ENCODE data around the gene CERK.

Gene CERK

DNA sequence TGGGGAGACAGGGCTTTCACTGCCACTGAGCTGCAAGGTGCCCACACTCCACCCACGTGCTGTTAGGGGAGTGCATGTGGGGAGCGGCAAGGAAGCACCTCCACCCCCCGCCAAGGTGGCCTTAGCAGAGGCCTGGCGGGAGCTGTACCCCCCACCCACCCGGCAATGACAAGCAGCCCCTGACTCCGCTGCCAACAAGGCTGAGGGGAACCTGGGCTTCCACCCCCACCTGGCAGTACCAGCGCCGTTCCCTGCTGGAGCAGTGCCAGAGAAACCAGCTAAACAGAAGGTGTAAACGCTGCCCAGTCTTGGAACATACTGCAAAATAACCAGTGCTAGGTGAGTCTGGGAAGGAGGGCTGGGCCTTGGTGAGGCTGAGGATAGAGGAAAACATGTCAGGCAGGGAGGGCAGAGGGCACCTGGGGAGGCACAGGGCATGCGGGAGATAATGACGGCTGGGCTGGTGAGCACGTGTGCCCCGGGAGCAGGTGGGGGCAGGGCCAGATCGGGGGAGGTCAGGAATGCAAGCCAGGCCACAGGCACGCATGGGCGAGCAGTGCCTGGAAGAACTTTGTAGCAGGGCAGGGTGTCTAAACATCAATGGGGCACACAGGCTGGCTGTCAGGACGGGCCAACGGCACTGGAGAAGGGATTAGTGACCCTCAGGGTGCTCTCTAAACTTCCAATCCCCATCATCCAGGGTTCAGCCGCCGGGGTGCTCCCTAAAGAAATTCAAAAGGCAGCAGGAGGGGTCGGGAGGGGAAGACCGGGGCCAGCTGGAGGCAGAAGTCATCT is 6.6 kb downstream of the CERK start:
- no peak for DNase-seq (ENCODE audit: low read depth in 2 of 2)

DNA sequence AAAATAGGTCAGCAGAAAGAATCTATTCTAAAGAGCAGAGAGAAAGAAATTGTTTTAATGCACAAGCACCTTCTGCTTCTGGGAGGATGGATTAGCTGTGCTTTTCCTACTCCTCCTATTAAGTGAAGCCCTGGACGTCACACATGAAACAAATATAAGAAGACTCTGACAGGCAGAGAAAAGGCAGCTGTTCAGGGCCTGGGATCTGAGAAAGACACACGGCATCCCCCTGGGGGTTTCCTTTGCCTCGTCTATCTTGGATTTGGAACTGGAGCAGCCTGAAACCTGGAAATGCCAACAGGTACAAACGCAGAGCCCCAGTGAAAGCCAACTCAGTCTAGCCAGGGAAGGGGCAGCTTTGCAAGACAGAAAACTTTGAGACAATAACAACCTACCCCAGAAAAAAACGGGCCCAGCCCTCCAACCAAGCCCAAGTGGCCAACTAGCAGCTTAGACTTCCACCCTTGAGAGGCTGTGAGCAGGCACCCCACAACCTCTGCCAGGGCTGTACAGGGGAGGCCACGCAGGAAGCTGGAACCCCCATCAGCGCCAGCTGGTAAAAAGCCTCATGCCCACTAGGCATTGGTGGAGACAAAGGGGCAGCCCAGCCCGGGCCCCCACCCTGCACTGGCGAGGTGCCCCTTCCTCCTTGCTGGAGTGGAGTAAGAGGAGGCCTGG is 7.3 kb downstream of the CERK start:
- DNase-seq (ENCODE audit: low read depth in 2 of 2): no peak

DNA sequence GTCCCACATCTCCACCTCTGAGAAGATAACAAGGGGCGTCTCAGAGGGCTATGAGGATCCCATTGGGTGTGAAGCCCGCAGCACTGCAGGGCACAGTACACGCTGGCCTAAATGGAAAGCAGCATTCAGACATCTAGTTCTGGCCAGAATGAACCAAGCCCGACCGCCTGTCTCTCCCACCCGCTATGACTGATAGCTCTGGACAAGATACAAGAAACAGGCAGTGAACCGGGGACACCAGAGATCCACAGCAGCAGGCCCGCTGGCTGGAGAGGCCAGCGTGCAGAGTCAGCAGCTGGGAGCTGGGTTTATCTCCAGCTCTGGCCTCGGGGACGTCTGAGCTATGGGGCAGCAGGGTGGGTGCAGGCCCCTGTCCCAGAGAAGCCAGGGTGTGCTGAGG is 9.6 kb downstream of the CERK start:
- no peak for DNase-seq (ENCODE audit: low read depth in 2 of 2)

GRCh38 chr22:46727813-46728364 is 10.2 kb downstream of the CERK start:
- no peak for DNase-seq (ENCODE audit: low read depth in 2 of 2)

- no peak for DNase-seq (ENCODE audit: low read depth in 2 of 2)
These were observed 11.1 kb downstream of the CERK start for GRCh38 chr22:46726986-46727317.

DNA sequence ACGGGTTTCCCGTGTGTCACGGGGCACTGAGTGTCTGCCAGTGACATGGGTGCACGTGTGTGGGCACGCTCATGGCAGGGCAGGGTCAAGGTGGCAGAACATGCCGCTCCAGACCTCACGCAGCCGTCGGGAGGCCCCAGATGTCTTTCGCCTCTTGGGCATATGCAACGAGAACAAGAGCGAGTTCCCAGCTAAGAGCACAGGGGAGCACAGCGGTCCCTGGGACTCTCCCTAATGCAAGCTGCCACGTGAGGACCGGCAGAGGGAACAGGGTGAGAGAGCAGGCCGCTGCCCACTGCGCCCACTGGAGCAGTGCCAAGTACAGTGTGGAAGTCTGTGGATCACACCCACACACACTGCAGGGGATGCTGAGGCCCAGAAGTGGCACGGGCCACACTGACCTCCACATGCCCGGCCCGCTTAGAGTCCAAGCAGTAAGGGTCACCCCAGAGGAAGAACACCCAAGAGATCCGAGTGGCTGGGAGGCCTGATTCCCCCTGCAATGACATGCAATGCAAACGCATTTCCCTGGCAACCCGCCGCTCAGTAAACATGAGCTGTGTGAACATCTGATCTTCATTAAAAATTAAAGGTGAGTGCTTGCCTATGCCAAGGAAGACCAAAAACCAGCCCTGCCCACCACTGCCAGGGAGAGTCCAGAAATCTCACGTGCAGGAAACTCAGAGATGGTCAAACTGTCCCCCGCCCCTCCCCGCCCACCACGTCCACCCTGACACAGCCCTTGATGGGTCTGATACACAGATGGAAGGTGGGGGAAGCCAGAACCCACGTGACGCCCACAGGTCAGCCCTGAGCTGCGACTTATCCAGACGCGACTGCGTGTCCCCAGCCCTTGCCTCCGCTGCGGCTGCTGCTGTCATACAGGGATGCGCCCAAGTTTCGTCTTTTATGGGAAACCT is 11.7 kb downstream of the CERK start:
- no peak for DNase-seq (ENCODE audit: low read depth in 2 of 2)

DNA sequence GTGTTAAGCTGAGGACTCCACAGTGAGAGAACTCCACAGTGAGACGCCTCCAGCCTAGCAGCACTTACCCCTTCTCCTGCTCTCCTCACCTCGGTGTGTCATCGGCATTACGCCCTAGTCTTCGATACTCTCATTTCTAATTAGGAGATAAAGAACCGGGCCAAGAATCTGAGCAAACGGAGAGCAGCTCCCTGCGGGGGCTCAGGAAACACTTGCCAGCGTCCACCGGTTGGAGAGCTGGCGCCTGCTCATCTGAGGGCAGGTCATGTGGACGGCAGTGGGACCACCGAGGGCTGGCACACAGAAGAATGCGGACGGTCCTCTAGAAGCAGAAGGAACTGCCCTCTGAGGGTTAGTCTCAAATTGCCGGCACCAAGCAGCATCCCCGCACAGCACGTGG is 13.0 kb downstream of the CERK start:
- DNase-seq (ENCODE audit: low read depth in 2 of 2): no peak

- no peak for DNase-seq (ENCODE audit: low read depth in 2 of 2)
These were observed 14.2 kb downstream of the CERK start for GRCh38 chr22:46723882-46724281.

DNA sequence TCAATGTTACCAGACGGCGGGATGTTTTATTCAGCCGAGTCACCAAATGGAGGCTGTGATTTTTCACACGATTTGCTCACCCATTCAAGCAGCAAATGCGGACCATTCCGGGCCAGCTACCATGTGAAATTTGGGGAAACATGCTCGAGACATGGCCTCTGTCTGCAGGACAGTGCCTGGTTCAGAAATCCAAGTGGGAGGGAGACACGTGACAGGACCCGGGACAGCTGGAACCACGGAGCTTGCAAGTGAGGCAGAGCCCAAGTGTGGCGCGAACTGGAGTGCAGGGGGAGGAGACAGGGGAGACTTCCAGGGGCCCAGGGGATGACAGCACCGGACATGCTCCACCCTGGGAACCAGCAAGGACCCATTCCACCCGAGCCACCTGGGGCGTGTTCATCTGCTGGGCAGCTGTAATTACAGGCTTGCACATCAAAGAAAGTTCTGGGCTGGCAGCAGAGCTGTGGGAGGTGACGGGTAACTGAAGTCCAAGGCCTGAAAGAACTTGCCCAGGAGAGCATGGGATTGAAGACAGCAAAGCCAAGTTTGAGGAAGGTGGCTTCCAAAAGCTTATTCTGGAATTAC is 16.5 kb downstream of the CERK start:
- no peak for DNase-seq (ENCODE audit: low read depth in 2 of 2)

GRCh38 chr22:46719921-46720320 is 18.1 kb downstream of the CERK start:
- DNase-seq (ENCODE audit: low read depth in 2 of 2): no peak

DNA sequence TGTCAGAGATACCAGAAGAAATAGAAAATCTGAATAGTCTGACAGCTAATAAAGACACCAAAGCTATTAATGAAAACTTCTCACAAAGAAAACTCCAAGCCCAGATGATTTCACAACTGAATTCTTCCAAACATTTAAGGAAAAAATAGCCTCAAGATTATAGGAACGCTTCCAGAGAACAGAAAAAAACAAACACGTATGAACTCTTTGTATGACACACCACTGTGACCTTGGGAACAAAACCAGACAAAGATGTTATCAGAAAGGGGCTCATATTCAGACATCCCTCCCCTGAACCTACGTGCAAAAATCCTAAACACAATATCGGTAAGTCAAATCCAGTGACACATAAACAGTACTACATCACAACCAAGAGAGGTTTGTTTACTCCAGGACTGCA is 23.5 kb downstream of the CERK start:
- DNase-seq (ENCODE audit: low read depth in 2 of 2): no peak

- no peak for DNase-seq (ENCODE audit: low read depth in 2 of 2)
These were observed 25.8 kb downstream of the CERK start for GRCh38 chr22:46712288-46712687.

- no peak for DNase-seq (ENCODE audit: low read depth in 2 of 2)
These were observed 27.2 kb downstream of the CERK start for GRCh38 chr22:46710806-46711205.

DNA sequence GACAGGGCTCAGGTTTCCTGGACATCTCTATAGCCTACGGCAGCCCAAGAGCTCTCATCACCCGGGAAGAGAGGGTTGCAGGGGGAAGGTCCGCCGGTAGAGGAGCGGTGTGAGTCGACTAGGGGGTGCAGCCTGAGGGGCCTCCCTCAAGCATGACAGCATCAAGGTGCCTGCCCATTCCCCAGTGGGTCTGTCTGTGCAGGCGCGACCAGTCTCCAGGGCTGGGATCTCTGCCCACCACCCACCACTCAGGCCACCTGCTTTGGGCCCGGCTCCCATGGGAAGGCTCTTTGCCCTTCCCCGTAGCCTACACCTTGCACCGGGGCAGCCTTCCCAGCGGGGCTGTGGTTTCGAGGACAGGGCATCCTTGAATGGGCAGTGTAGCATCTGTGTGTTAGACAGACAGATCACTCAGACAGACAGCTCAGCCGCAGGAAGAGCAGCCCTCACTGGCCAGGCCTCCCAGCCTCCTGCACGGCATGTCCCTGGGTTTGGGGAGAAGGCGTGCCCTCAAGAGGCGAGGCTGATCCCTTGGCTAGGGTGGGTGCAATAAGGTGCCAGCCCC is 29.2 kb downstream of the CERK start:
- no peak for DNase-seq (ENCODE audit: low read depth in 2 of 2)

DNA sequence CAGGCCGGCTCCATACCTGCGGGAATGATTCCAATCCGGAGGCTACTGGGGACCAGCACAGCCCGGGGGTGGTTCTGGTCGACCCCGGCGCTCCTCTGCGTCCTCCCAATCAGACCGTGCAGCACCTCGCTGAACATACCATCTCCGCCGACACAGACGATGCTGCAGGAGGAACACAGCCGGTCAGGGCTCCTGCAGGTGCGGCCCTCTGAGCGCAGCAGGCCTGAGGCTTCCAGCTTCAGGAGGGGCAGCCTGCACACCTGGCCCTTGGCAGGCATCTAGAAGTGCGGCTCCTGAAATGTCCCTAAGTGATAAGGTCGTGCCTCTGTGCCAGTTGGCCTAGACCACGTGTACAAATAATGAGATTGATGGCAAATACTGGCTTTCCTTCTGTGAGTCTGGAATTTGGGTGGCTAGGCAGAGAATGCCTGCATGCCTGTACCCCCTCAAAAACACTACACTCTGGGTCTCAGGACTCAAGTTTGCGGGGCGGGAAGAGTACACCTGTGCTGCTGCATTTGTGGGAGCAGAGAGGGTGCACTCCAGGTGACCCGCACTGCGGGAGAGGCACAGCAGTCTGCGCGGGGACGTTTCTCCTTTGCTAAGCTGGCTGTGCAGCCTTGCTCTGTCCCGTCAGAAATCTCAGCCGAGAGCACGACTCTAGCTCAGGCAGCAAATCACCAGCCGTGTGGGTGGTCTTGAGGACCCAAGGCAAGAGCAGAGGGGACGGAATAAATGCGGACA is 30.1 kb downstream of the CERK start:
- DNase-seq (ENCODE audit: low read depth in 2 of 2): no peak

GRCh38 chr22:46707305-46707704 is 30.7 kb downstream of the CERK start:
- no peak for DNase-seq (ENCODE audit: low read depth in 2 of 2)

DNA sequence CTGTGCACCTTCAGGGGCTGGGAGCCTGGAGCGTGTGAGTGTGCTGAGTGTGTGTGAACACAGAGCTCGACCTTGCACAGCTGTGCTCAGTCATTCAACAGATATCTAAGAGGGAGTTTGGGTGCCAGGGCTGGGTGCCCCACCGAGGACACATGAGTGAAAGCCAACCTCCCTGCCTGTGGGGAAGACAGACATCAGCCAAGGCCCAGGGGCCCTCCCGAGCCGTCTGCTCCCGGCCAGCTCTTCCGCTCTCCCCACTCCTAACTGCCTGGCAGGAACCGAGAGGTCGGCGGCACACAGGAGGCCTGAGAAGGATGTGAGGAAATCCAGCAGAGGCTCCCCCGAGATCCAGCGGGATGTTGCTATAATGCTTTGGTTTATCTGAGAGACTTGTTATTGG is 32.0 kb downstream of the CERK start:
- no peak for DNase-seq (ENCODE audit: low read depth in 2 of 2)

DNA sequence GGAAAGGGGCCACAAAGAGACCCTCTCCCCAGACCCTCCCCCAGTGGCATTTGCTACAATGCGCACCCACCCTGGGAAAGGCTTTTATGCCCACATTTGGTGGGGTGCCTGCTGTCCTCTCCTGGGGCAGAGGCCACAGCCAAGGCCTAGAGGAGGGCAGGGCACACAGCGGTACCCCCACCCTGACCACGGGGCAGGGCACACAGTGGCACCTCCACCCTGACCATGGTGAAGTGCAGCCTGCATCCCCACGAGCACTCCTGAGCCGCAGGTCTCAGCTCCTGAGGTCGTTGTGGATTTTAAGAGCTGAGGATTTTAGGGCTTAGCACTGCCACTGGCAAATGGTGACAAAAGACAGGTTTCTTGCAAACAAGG is 34.1 kb downstream of the CERK start:
- DNase-seq (ENCODE audit: low read depth in 2 of 2): no peak

- no peak for DNase-seq (ENCODE audit: low read depth in 2 of 2)
These were observed 34.7 kb downstream of the CERK start for GRCh38 chr22:46703171-46703995.

DNA sequence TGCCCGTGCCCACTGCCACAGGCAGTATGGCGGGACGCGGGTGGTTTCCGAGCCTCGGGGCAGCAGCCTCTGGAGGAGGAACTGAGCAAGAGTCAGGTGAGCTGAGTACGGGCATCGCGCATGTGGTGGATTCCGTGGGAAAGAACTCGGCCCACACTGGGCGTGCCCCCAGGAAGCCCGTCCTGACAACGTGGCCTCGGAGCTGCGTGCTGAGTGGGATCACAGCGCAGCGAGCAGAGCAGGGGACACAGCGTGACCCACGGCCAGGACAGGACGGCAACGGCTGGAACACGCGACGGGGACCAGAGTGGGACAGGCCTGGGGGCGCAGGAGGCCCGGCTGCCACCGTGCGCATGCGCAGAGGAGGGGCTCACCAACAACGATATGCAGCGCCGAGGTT is 36.8 kb downstream of the CERK start:
- DNase-seq (ENCODE audit: low read depth in 2 of 2): no peak
